Right lobe of liver (tissue), 6 donors: Measurements from ENCODE around the gene CEP55. TPM values are rescaled to one million over a fixed set of nuclear protein-coding genes. Genes with fewer than 3 reads are reported as not detected.
A peak's percentile ranks its signal among the peaks of the same experiment; 100 is the strongest.

ENCODE experiments used
- ATAC-seq, 4 donors: fragments of 200-7000 bp; cut with Tn5 transposase; one replicate each; pipeline ENCODE4 v1.9.1; 2020; ENCODE audit warnings: mild to moderate bottlenecking in 4 of 4, moderate library complexity in 4 of 4
- DNase-seq, 3 donors: peaks; one replicate each; pipeline ENCODE4 v3.0.0-alpha.2; 2020
- H3K27ac ChIP-seq, 3 donors: fragments of 200-600 bp; one replicate each; pipeline ENCODE4 v1.8.0; 2022
- H3K27me3 ChIP-seq, 2 donors: fragments of 200-600 bp; one replicate each; pipeline ENCODE4 v1.8.0; 2022
- H3K36me3 ChIP-seq, 4 donors: fragments of 200-600 bp; sonication (generic) in 1 of 4; one replicate each; pipeline versions ENCODE4 v1.5.1 to v1.8.0; 2017 to 2022; ENCODE audit warnings: control low read depth in 1 of 4
- H3K4me1 ChIP-seq, 4 donors: fragments of 200-600 bp; sonication (generic) in 1 of 4; one replicate each; pipeline versions ENCODE4 v1.5.1 to v1.8.0; 2017 to 2022; ENCODE audit warnings: control low read depth in 1 of 4
- H3K4me3 ChIP-seq, 3 donors: fragments of 200-600 bp; one replicate each; pipeline ENCODE4 v1.8.0; 2022
- H3K9me3 ChIP-seq, 4 donors: fragments of 200-600 bp; sonication (generic) in 1 of 4; one replicate each; pipeline versions ENCODE4 v1.5.1 to v1.8.0; 2017 to 2022; ENCODE audit warnings: control low read depth in 1 of 4
- CTCF ChIP-seq, 4 donors: fragments of 200-600 bp in 3 of 4; fragments of 450-650 bp in 1 of 4; IDR thresholded peaks; one replicate each; pipeline versions ENCODE4 v1.5.1 to v1.8.0; 2016 to 2022; ENCODE audit warnings: antibody characterized with exemption in 4 of 4, mild to moderate bottlenecking in 2 of 4
- POLR2A ChIP-seq: fragments of 450-650 bp; IDR thresholded peaks from one replicate; pipeline ENCODE4 v1.6.1; 2017; ENCODE audit warnings: antibody characterized with exemption, mild to moderate bottlenecking
- WGBS: methylation state at CpG from one replicate; pipeline ENCODE4 v1.1.6; 2018; ENCODE audit warnings: low coverage, low lambda C conversion rate; ENCODE audit not compliant: insufficient coverage; ENCODE audit errors: missing lambda C conversion rate; 5-methylcytosine and 5-hydroxymethylcytosine counted together
- intact Hi-C, 2 donors: fragments of 100-400 bp; cut with DNase I; formaldehyde crosslinking; loops; one replicate each; pipeline versions ENCODE4 v1.11.2 to v1.14.1; 2022
- total RNA-seq, 6 experiments: library from RNA; depleted of rRNA in 2 of 6; stranded (reverse); fragments of >200 nt in 2 of 6; fragmentation: NEBNext Ultra II Directional in 3 of 6; extraction: Animal tissue kit (Norgen Biotek cat#: 25700) in 3 of 6; gene quantifications; one replicate each; pipeline versions ENCODE4 v1.1.0 to v1.2.4, GENCODE V29; 2016 to 2023
- donor health status: DM: no; HTN: yes; CAD: no.
- donor health status: DM: no; HTN: no; CAD: no.
- donor health status: DM: no; HTN: no; CAD: no.
- donor health status: DM: no; HTN: yes; CAD: no.
- donor health status: DM: no; HTN: yes; CAD: no.

CEP55 gene
- total RNA-seq, 6 experiments from 2014 or later, result 0.16 to 0.56 (median 0.43) TPM; not detected in 1

DNA sequence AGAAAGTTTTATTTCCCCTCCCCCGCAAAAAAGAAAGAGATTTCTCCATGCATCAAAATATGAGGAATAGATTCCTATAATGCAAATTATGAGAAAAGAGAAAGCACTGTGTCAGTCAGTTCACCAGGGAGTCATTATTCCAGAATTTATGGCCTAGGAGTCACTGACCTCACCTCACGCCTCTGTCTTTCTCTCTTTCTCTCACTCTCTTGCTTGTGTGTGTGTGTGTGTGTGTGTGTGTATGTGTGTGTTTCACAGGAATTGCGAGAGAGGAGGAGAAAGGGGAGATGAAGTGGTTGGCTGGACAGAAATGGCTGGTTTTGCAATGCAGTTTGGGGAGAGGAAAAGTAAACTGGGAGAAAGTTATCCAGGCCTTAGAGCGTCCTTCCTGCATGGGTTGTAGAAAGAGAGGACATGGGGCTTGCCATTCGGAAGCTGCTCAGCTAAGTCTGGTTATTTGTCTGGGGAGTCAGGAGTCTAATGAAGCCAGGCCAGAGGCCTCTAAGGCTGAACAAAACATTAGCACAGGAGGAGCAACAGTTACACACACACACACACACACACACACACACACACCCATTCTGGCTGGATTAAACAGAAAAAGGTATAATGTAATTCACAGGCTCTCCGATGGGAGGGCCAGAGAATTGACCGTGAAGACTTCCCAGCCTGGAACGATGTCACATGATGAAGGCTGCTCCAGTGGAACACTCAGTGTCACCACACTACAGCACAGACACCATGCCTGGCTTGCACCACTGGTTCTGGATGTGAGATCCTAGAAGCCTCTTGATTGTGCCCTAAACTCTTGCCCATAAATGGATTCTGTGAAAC is 57.3 kb downstream of the CEP55 start:
- Histone ChIP-seq H3K9me3 (no peaks in the 10 kb centered on the region), H3K27ac (no peak overlapping the region), H3K36me3 (no peaks in the 10 kb centered on the region), H3K4me1 (peaks cover 0 to 6% (median 0%) of the 10 kb centered on the region in 4 donors), H3K27me3 (no peaks in the 10 kb centered on the region), H3K4me3 (no peak overlapping the region)
- no peak for TF ChIP-seq CTCF (IDR thresholded peaks at IDR 0.05)
- TF ChIP-seq POLR2A, result no peak
- DNase-seq, result no peak
- intact Hi-C loops, result loop anchor here in 1 of 2 donors (10.0 kb wide), 1 partner anchor 131 kb away; no protein-coding TSS in a partner anchor
- ATAC-seq, result peak; percentile 10 to 75 (median 18)
- 66% methylated on average over 6 of the region's 8 CpGs for WGBS

- DNase-seq (no peak), ATAC-seq (no peak)
- H3K27me3 ChIP-seq, result no peaks in the 10 kb centered on the region
- no peak overlapping the region for H3K27ac ChIP-seq
- H3K4me1 ChIP-seq, result peaks cover 0 to 6% (median 0%) of the 10 kb centered on the region in 4 donors
- H3K4me3 ChIP-seq, result no peak overlapping the region
- no peaks in the 10 kb centered on the region for H3K36me3 ChIP-seq
- no peaks in the 10 kb centered on the region for H3K9me3 ChIP-seq
- intact Hi-C loops, result loop anchor here in 1 of 2 donors (10.0 kb wide), 1 partner anchor 131 kb away; no protein-coding TSS in a partner anchor
- WGBS, result 60% methylated on average over 1 of the region's 1 CpG
- no peak for TF ChIP-seq POLR2A
- TF ChIP-seq CTCF (IDR thresholded peaks at IDR 0.05), result no peak
Measured at GRCh38 chr10:93554316-93554663, 57.9 kb downstream of the CEP55 start.

GRCh38 chr10:93554760-93555432 is 58.5 kb downstream of the CEP55 start:
- DNase-seq (peak; percentile 80 to 84 (median 81)), ATAC-seq (peak; percentile 90 to 98 (median 97))
- peaks cover 0 to 6% (median 0%) of the 10 kb centered on the region in 4 donors for H3K4me1 ChIP-seq
- H3K27ac ChIP-seq, result no peak overlapping the region
- no peak overlapping the region for H3K4me3 ChIP-seq
- TF ChIP-seq POLR2A, result no peak
- TF ChIP-seq CTCF (IDR thresholded peaks at IDR 0.05), result peak; percentile 69 to 82 (median 78)
- 26% methylated on average over 8 of the region's 14 CpGs for WGBS
- H3K36me3 ChIP-seq, result no peaks in the 10 kb centered on the region
- intact Hi-C loops, result loop anchor here in 1 of 2 donors (10.0 kb wide), 1 partner anchor 130 kb away; no protein-coding TSS in a partner anchor
- no peaks in the 10 kb centered on the region for H3K9me3 ChIP-seq
- no peaks in the 10 kb centered on the region for H3K27me3 ChIP-seq

DNA sequence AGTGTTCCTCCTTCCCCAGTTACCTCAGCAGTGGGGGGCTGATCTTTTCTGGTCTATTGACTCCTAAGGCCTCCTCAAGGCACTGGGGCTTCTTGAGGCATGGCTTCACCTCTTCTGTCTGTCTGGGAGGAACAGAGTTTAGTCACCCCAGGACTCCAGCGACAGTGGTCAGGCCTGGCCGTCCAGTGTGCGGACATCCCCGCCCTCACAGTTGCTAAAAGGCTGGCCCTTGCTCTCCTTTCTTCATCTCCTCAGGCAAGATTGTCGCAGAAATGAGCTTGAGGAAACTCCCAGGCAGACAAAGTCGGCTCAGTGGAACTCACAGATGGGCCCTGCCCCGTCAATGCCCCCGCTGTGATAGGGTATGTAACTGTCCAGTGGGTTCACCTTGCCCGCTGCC is 63.1 kb downstream of the CEP55 start:
- no peak overlapping the region for H3K27ac ChIP-seq
- H3K9me3 ChIP-seq, result no peaks in the 10 kb centered on the region
- H3K4me3 ChIP-seq, result no peak overlapping the region
- H3K36me3 ChIP-seq, result no peaks in the 10 kb centered on the region
- TF ChIP-seq CTCF (IDR thresholded peaks at IDR 0.05) (no peak), POLR2A (no peak)
- no peaks in the 10 kb centered on the region for H3K4me1 ChIP-seq
- ATAC-seq (no peak), DNase-seq (no peak)
- 95% methylated on average over 5 of the region's 9 CpGs for WGBS
- no peaks in the 10 kb centered on the region for H3K27me3 ChIP-seq
- intact Hi-C loops, result loop anchor here in 1 of 2 donors (10.0 kb wide), 1 partner anchor 125 kb away; no protein-coding TSS in a partner anchor
